HG02571 (cell line): ENCODE results near the gene TMEM156.
"Not testable (repeated sequence)": the region's sequence is repeated elsewhere in the genome, so short reads cannot be mapped to it uniquely, and the experiment has no call there.

Experiments used
- ATAC-seq: cut with Tn5 transposase; IDR thresholded peaks from one replicate; pipeline ENCODE4 v1.9.1; 2021; ENCODE audit warnings: mild to moderate bottlenecking, moderate library complexity; ENCODE audit not compliant: unreplicated experiment

Gene TMEM156

GRCh38 chr4:38959248-38959647 lies 73.0 kb downstream of the TMEM156 start:
- not testable (repeated sequence) for ATAC-seq

DNA sequence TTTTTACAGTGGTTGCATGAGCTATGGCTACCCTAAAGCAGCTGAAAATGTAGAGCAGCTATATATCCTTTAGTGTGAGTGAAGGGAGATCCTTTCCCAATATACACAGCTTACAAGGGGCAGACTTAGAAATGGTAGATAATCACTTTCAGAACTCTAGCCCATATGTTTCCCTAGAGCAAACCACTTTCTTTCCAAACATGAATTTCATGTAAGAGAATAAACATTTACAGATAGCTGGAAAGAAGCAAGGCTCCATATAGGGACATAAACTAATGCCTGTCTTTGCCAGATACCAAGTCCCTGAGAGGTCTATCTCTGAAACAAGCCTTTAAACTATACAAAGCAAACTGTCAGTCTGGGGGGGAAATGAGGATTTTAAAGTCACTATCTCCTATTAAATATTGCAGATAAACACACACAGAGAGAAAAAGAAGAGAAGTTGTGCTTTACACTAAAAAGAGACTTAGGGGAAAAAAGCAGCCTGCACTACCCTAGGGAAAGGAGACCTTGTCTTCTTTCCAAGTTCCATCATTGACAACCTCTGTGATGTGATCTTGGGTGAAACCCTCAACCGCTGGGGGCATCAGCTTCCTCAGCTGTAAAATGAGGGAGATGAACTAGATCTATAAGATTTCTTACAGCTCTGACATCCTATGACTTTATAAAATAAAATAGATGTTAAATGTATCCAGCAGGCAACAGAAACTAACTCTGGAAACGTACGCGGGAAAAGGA lies 73.6 kb downstream of the TMEM156 start:
- no peak for ATAC-seq

- no peak for ATAC-seq
Observed at GRCh38 chr4:38957893-38958292, 74.3 kb downstream of the TMEM156 start.

DNA sequence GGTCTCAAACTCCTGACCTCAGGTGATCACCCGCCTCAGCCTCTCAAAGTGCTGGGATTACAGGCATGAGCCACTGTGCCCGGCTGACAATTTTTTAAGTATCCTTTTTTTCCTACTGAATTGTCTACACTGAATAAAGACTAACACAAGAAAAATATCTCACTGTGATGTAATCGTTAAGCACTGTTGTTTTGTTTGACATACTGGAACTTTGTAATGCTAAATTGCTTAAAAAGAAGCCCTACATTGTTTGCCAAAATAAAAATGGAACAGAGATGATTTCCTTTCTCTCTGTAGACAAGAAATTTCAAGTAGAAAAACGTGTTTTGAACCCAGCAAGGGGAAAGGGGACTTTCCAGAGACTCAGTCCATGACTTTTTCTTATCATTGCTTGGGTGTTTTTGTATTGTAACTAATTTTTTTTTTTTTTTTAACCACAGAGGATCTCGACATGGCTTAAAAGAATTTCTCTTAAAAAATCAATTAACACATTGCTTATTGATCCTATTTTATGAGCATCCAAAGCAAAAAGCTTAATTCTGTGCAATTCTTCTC lies 74.9 kb downstream of the TMEM156 start:
- no peak for ATAC-seq

DNA sequence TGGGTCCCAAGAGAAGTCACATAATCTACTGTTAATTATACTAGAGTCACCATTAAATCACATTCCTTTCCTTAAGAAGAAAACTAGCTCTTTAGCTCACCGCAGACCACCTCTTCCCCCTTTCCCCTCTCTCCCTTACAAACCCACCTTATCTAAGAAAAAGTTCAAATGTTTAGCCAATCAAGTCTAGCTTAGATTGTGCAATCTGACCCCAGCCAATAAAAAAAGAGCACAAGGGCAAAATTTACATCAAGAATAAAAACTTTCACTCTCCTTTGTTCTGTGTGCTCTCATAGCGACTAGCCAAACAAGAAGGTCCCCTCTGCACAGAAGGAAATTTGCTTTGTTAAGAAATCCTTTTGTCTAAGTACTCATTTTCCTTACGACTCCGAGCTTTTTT lies 76.3 kb downstream of the TMEM156 start:
- no peak for ATAC-seq

DNA sequence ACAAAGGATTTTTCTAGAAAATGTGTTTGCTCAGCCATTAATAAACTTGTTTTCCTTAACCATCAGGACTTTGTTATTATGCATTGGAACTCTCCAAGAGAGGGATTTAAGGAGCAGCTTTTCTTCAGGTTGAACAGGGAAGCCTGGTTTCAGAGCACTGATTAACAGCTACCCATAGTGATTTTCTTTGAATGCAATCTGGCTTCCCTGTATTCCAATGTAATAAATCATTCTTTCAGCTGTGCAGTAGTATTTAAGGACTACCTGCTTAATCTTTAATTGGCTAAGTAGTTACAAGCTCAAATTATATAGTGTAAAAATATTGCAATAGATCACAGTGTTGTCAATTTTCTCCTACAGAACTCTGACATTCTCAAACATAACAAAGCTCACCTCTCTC lies 77.5 kb downstream of the TMEM156 start:
- no peak for ATAC-seq

DNA sequence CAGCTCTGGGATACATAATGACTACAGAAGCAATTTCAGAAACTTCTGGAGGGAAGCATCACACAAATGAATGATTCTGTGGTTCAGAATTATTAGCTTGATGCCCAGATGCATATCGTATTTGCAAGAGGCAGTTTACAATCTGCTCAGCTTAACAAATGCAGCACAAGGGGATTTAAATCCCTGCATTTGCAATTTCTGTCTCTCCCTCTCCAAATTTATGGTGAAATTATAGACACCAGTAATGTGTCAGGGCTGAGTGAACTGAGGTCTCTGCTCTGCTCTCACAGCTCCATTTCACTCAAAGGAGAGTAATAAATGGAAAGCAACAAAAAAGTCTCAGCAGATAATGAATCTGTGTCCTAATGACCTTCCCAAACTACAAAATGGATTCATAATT lies 80.2 kb downstream of the TMEM156 start:
- ATAC-seq = no peak

- no peak for ATAC-seq
Observed at GRCh38 chr4:38951598-38951997, 80.6 kb downstream of the TMEM156 start.

- ATAC-seq = no peak
Observed at GRCh38 chr4:38950734-38951133, 81.5 kb downstream of the TMEM156 start.

DNA sequence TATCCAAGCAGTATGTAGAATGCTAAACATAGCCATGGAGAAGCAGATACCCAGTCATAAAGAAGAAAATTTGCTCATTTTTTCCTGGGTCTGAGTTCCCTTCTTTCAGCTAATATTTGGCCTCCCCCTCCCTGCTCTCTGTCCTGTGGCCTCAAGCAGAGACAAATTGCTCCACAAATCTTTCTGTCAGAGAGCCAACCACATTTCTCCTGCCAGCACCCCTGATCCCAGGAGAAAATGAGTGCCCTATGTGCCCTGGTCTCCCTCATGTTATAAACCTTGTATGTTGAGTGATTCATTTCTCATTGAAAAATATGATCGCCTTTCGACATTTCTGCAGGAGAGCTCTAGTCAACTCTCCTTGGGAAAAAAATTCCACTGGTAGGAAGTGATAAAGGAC lies 82.0 kb downstream of the TMEM156 start:
- no peak for ATAC-seq

GRCh38 chr4:38949411-38950051 lies 82.7 kb downstream of the TMEM156 start:
- ATAC-seq = no peak

DNA sequence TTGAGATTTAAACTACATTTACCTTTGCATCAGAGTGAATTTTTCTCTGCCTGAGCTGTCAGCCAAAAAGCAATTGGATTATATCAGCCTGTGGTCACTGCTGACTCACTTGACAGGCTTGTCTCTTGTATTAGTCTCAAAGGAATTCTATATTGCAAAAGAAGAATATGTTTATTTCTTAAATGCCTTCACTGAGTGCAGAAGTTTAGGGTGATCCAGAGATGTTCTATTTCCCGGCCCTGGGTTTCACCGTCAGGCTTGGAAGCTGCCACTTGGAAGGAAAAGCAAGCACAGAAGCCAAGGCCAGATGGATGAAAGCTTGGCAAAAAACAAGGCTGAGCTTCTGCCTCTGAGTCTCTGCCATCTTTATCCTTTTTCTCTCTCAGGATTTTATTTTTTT lies 83.7 kb downstream of the TMEM156 start:
- no peak for ATAC-seq

DNA sequence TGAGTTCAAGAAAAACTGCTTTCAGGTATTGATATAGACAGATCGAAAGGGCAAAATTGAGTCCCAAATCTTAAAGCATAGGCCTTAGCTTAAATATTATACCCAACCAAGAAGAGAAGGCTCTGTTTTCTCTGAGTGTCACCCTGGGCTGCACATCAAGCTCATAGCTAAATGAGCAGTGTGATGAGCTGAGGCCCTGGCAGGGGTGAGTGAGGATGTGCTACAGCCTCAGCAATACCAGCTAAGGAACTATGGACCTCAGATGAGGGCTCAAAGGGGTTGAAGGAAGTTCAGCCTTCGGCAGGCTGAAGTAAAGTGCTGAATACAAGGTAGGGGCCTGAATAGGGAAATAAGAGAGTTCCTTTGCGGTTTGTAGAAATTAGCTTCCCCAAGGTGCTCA lies 85.3 kb downstream of the TMEM156 start:
- ATAC-seq = no peak

DNA sequence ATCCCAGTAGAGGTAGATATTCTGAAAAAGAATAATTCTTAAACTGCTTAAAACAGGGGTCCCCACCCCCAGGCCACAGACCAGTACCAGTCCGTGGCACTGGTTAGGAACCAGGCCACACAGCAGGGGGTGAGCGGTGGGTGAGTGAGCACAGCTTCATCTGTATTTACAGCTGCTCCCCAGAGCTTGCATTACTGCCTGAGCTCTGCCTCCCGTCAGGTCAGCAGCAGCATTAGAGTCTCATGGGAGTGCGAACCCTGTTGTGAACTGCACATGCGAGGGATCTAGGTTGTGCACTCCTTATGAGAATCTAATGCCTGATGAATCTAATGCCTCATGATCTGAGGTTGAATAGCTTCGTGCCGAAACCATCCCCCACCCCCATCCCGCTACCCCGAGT lies 87.8 kb downstream of the TMEM156 start:
- ATAC-seq = no peak

DNA sequence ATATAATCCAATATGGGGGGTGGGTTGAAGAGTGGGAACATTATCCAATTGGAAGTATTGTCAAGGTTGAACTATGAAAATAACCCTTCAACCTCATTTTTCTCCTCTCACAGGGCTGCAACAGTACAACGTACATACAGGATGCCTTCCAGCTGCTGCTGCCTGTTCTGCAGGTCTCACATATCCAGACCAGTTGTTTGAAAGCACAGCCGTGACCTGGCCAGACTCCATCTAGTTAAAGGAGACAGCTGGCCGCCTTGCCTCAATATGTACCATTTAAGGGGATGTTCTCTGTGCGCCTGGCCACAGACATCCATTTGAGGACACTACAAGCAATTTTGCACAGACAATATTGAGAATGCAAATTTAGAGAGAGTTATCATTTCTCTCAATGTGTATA lies 88.9 kb downstream of the TMEM156 start:
- no peak for ATAC-seq

- ATAC-seq = not testable (repeated sequence)
Observed at GRCh38 chr4:38941906-38942305, 90.3 kb downstream of the TMEM156 start.

GRCh38 chr4:38940476-38940875 lies 91.7 kb downstream of the TMEM156 start:
- no peak for ATAC-seq

DNA sequence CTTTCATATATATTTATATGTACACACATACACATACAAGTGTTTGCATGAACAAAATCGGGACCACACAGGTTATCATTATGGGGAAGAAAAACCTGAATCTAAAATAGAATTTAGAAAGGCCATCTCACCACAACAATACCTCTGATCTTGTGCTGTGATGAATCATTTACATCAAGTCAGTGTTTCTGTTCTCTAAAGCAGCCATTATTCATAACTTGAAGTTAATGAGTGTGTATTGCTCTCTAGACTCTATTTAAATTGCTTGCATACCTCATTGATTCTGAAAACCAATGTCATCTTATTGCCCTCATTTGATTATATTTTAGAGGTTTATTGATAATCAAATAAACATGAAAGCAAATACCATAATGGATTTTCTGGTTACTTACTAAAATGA lies 93.0 kb downstream of the TMEM156 start:
- ATAC-seq = peak; percentile 82

DNA sequence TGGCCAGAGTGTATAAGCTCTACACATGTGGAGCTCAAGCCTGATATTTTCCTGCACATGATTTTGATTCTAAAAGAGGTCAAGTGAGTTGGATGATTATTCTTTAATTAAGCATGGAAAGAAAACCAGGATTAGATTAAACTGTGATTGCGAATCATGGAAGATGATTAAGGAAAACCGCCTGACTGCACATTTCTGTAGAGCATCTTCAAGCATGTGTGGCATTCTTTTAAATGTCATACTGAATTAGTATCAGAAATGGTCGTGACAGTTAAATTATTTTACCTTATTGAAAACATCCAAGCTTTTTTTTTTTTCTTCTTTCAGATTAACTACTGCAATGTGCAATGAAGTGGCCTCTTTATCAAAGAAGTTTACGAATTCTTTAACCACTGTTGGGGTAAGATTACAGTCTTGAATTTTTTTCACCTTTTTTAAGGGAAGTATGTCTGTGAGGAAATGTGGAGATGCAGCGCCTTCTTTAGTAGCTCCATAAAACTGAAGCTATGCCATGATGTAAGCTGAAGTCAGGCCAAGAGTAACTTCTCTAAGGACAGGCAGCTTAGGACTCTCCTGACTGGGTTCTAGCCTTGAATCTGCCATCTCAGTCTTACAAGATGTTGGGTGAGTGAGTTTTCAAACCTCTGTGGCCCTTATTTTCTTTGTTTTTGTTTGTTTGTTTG lies 96.7 kb downstream of the TMEM156 start:
- ATAC-seq = no peak

GRCh38 chr4:38931125-38931524 lies 101.1 kb downstream of the TMEM156 start:
- no peak for ATAC-seq

DNA sequence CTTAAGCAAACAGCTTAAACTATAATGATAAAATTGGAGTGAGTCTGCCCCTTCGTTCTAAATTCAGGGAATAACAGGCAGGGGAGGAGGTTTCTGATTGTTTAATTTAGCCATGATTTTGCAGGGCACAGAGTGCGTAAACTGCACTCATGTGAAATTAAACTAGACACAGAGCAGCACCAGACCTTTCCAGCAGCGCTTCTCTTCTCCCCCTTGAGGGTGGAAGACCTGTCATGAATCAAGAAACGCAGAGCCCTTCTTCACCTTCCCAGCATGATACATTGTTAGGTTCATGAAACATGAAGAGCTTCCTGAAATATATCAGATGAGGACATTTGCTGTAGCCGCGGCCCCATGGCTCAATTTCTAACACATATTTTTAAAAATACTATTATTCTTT lies 101.5 kb downstream of the TMEM156 start:
- no peak for ATAC-seq

- no peak for ATAC-seq
Observed at GRCh38 chr4:38930204-38930603, 102.0 kb downstream of the TMEM156 start.
